GM21576 (cell line): ENCODE results near the gene ACVR1C.
"Not testable (repeated sequence)": the region's sequence is repeated elsewhere in the genome, so short reads cannot be mapped to it uniquely, and the experiment has no call there.

Experiments used
- ATAC-seq: cut with Tn5 transposase; IDR thresholded peaks from one replicate; pipeline ENCODE4 v1.9.1; 2021; ENCODE audit warnings: mild to moderate bottlenecking, moderate library complexity; ENCODE audit not compliant: unreplicated experiment

Gene ACVR1C

GRCh38 chr2:157587576-157587975, 41.1 kb downstream of the ACVR1C start:
- ATAC-seq = no peak

- ATAC-seq = no peak
Observed at GRCh38 chr2:157574165-157574564, 54.5 kb downstream of the ACVR1C start.

- no peak for ATAC-seq
Observed at GRCh38 chr2:157572725-157573124, 55.9 kb downstream of the ACVR1C start.

- ATAC-seq = not testable (repeated sequence)
Observed at GRCh38 chr2:157566623-157567022, 62.0 kb downstream of the ACVR1C start.

GRCh38 chr2:157566113-157566512, 62.6 kb downstream of the ACVR1C start:
- ATAC-seq = not testable (repeated sequence)

- ATAC-seq = no peak
Observed at GRCh38 chr2:157565550-157565949, 63.1 kb downstream of the ACVR1C start.

- ATAC-seq = no peak
Observed at GRCh38 chr2:157559890-157560289, 68.8 kb downstream of the ACVR1C start.

GRCh38 chr2:157559461-157559860, 69.2 kb downstream of the ACVR1C start:
- no peak for ATAC-seq

GRCh38 chr2:157559061-157559460, 69.6 kb downstream of the ACVR1C start:
- ATAC-seq = no peak

GRCh38 chr2:157557770-157558169, 70.9 kb downstream of the ACVR1C start:
- no peak for ATAC-seq

- ATAC-seq = no peak
Observed at GRCh38 chr2:157540102-157540501, 88.6 kb downstream of the ACVR1C start.

GRCh38 chr2:157538064-157538463, 90.6 kb downstream of the ACVR1C start:
- ATAC-seq = no peak

- no peak for ATAC-seq
Observed at GRCh38 chr2:157536815-157537214, 91.8 kb downstream of the ACVR1C start.

GRCh38 chr2:157528963-157529751, 99.5 kb downstream of the ACVR1C start:
- no peak for ATAC-seq

GRCh38 chr2:157526070-157526469, 102.6 kb downstream of the ACVR1C start:
- no peak for ATAC-seq

GRCh38 chr2:157523270-157524247, 105.1 kb downstream of the ACVR1C start:
- no peak for ATAC-seq

- ATAC-seq = not testable (repeated sequence)
Observed at GRCh38 chr2:157514966-157515365, 113.7 kb downstream of the ACVR1C start.

- ATAC-seq = no peak
Observed at GRCh38 chr2:157509744-157510143, 118.9 kb downstream of the ACVR1C start.

- no peak for ATAC-seq
Observed at GRCh38 chr2:157508676-157509075, 120.0 kb downstream of the ACVR1C start.

- no peak for ATAC-seq
Observed at GRCh38 chr2:157506586-157506985, 122.1 kb downstream of the ACVR1C start.

- no peak for ATAC-seq
Observed at GRCh38 chr2:157504623-157505022, 124.0 kb downstream of the ACVR1C start.

GRCh38 chr2:157501026-157501425, 127.6 kb downstream of the ACVR1C start:
- ATAC-seq = no peak
